Tibial artery (tissue), 4 donors: ENCODE measurements around the gene PROK1.
A peak's percentile ranks its signal among the peaks of the same experiment; 100 is the strongest.

ENCODE experiments used
- DNase-seq, 2 donors: peaks; one replicate each; pipeline ENCODE4 v3.0.0-alpha.2; 2019
- H3K27ac ChIP-seq, 2 donors: fragments of 200-600 bp; sonication (generic) in 1 of 2; 1 replicate in 1 of 2; 2 replicates in 1 of 2; pipeline ENCODE4 v1.5.1; 2018 to 2019; ENCODE audit warnings: mild to moderate bottlenecking in 1 of 2
- H3K27me3 ChIP-seq, 2 donors: fragments of 200-600 bp; sonication (generic) in 1 of 2; one replicate each; pipeline versions ENCODE4 v1.5.1 to v1.6.0; 2016 to 2019
- H3K36me3 ChIP-seq, 3 donors: fragments of 200-600 bp; sonication (generic) in 2 of 3; one replicate each; pipeline ENCODE4 v1.5.1; 2016 to 2019; ENCODE audit warnings: mild to moderate bottlenecking in 2 of 3
- H3K4me1 ChIP-seq, 4 donors: fragments of 200-600 bp; sonication (generic) in 2 of 4; 1 replicate in 3 of 4; 2 replicates in 1 of 4; pipeline ENCODE4 v1.5.1; 2016 to 2019
- H3K4me3 ChIP-seq, 2 donors: fragments of 200-600 bp; sonication (generic) in 1 of 2; 1 replicate in 1 of 2; 2 replicates in 1 of 2; pipeline ENCODE4 v1.5.1; 2018 to 2019; ENCODE audit warnings: mild to moderate bottlenecking in 2 of 2
- H3K9me3 ChIP-seq, 3 donors: fragments of 200-600 bp; sonication (generic) in 1 of 3; one replicate each; pipeline ENCODE4 v1.5.1; 2016 to 2019
- CTCF ChIP-seq, 2 experiments: fragments of 200-600 bp in 1 of 2; fragments of 450-650 bp in 1 of 2; IDR thresholded peaks; one replicate each; pipeline ENCODE4 v1.5.1; 2017 to 2019; ENCODE audit warnings: antibody characterized with exemption in 2 of 2, mild to moderate bottlenecking in 1 of 2, moderate library complexity in 1 of 2
- intact Hi-C: fragments of 100-400 bp; cut with DNase I; formaldehyde crosslinking; loops from one replicate; pipeline ENCODE4 v1.15.0; 2023; ENCODE audit warnings: low total_unique reads

PROK1 gene

GRCh38 chr1:110455151-110455550 lies 4.2 kb downstream of the PROK1 start:
- Histone ChIP-seq H3K9me3 (no peaks in the 10 kb centered on the region), H3K27me3 (peaks cover 0 to 30% of the 10 kb centered on the region in 2 donors), H3K36me3 (no peaks in the 10 kb centered on the region), H3K4me1 (no peaks in the 10 kb centered on the region), H3K27ac (no peak overlapping the region), H3K4me3 (no peak overlapping the region)
- DNase-seq: no peak
- TF ChIP-seq CTCF (IDR thresholded peaks at IDR 0.05): no peak
- intact Hi-C loops: loop anchor here (5.0 kb wide), 2 partner anchors 43 to 143 kb away; no protein-coding TSS in a partner anchor

GRCh38 chr1:110457206-110457605 lies 6.3 kb downstream of the PROK1 start:
- H3K4me3 ChIP-seq: no peak overlapping the region
- H3K4me1 ChIP-seq: no peaks in the 10 kb centered on the region
- intact Hi-C loops: loop anchor here (5.0 kb wide), 2 partner anchors 45 to 145 kb away; no protein-coding TSS in a partner anchor
- no peak for TF ChIP-seq CTCF (IDR thresholded peaks at IDR 0.05)
- H3K36me3 ChIP-seq: no peaks in the 10 kb centered on the region
- H3K27ac ChIP-seq: no peak overlapping the region
- DNase-seq: no peak
- H3K27me3 ChIP-seq: peaks cover 0 to 22% of the 10 kb centered on the region in 2 donors
- no peaks in the 10 kb centered on the region for H3K9me3 ChIP-seq

- peak; percentile 96 to 98 for TF ChIP-seq CTCF (IDR thresholded peaks at IDR 0.05)
- Histone ChIP-seq H3K4me3 (no peak overlapping the region), H3K27ac (no peak overlapping the region), H3K36me3 (no peaks in the 10 kb centered on the region), H3K27me3 (peaks cover 0 to 8% of the 10 kb centered on the region in 2 donors), H3K4me1 (no peaks in the 10 kb centered on the region), H3K9me3 (no peaks in the 10 kb centered on the region)
- intact Hi-C loops: loop anchor here (5.0 kb wide), 1 partner anchor 253 kb away; no protein-coding TSS in a partner anchor
- peak; percentile 85 to 86 for DNase-seq
Observed at GRCh38 chr1:110460253-110461220, 9.6 kb downstream of the PROK1 start.

- Histone ChIP-seq H3K36me3 (no peaks in the 10 kb centered on the region), H3K27ac (no peak overlapping the region), H3K4me3 (no peak overlapping the region), H3K4me1 (no peaks in the 10 kb centered on the region), H3K27me3 (peaks cover 0 to 8% of the 10 kb centered on the region in 2 donors), H3K9me3 (no peaks in the 10 kb centered on the region)
- no peak for DNase-seq
- TF ChIP-seq CTCF (IDR thresholded peaks at IDR 0.05): no peak
- intact Hi-C loops: loop anchor here (5.0 kb wide), 1 partner anchor 255 kb away; no protein-coding TSS in a partner anchor
Observed at GRCh38 chr1:110462093-110462492, 11.1 kb downstream of the PROK1 start.

- Histone ChIP-seq H3K4me3 (no peak overlapping the region), H3K27me3 (peaks cover 0 to 8% of the 10 kb centered on the region in 2 donors), H3K27ac (no peak overlapping the region), H3K9me3 (no peaks in the 10 kb centered on the region), H3K36me3 (no peaks in the 10 kb centered on the region), H3K4me1 (no peaks in the 10 kb centered on the region)
- intact Hi-C loops: loop anchor here (5.0 kb wide), 1 partner anchor 256 kb away; no protein-coding TSS in a partner anchor
- DNase-seq: no peak
- no peak for TF ChIP-seq CTCF (IDR thresholded peaks at IDR 0.05)
Observed at GRCh38 chr1:110462964-110463363, 12.0 kb downstream of the PROK1 start.
